ENCODE measurements around the gene WDFY2. TPM values are rescaled to one million over a fixed set of nuclear protein-coding genes. Genes with fewer than 3 reads are reported as not detected.

WDFY2 gene
- total RNA-seq, 1 experiment from 2014 or later: 45.5 TPM

GRCh38 chr13:51794964-51795363, 210.7 kb downstream of the WDFY2 start:
- H3K9me3 ChIP-seq (ENCODE audit: low read depth, low read length, poor library complexity, severe bottlenecking): no peaks in the 10 kb centered on the region
- no TSS peak for BruUV-seq (replicated peaks)
- no peaks in the 10 kb centered on the region for H3K36me3 ChIP-seq (ENCODE audit: insufficient read depth, low read length, poor library complexity, severe bottlenecking)
- no peak overlapping the region for H3K27ac ChIP-seq (ENCODE audit: low read depth, low read length, poor library complexity, severe bottlenecking)
- POLR2A ChIA-PET (ENCODE audit: low non-redundant PET): no interaction called here
- intact Hi-C loops (cut with micrococcal nuclease; ENCODE audit: unreplicated experiment): loop anchor here (5.0 to 10.0 kb wide), 3 partner anchors 290 to 568 kb away; no protein-coding TSS in a partner anchor
- CTCF ChIA-PET: no interaction called here
- no peak overlapping the region for H3K4me3 ChIP-seq (ENCODE audit: low read depth, low read length, poor library complexity, severe bottlenecking)
- TF ChIP-seq, protein P1, sequence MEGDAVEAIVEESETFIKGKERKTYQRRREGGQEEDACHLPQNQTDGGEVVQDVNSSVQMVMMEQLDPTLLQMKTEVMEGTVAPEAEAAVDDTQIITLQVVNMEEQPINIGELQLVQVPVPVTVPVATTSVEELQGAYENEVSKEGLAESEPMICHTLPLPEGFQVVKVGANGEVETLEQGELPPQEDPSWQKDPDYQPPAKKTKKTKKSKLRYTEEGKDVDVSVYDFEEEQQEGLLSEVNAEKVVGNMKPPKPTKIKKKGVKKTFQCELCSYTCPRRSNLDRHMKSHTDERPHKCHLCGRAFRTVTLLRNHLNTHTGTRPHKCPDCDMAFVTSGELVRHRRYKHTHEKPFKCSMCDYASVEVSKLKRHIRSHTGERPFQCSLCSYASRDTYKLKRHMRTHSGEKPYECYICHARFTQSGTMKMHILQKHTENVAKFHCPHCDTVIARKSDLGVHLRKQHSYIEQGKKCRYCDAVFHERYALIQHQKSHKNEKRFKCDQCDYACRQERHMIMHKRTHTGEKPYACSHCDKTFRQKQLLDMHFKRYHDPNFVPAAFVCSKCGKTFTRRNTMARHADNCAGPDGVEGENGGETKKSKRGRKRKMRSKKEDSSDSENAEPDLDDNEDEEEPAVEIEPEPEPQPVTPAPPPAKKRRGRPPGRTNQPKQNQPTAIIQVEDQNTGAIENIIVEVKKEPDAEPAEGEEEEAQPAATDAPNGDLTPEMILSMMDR (conservative IDR thresholded peaks at IDR 0.05; ENCODE audit: low read depth, low read length): no peak
- TF ChIP-seq EZH2 (IDR thresholded peaks at IDR 0.05; ENCODE audit: borderline replicate concordance, low read depth, low read length, poor library complexity, severe bottlenecking): no peak
- DNase-seq (ENCODE audit: low spot score): no peak
- no peaks in the 10 kb centered on the region for H3K27me3 ChIP-seq (replicated peaks; ENCODE audit: insufficient read depth, low read depth, low read length, poor library complexity)
- peaks cover 6% of the 10 kb centered on the region for H3K4me1 ChIP-seq (ENCODE audit: insufficient read depth, low read length, poor library complexity, severe bottlenecking)

- ChIA-PET POLR2A (ENCODE audit: low non-redundant PET) (no interaction called here), CTCF (no interaction called here)
- no TSS peak for BruUV-seq (replicated peaks)
- TF ChIP-seq, protein P1 (conservative IDR thresholded peaks at IDR 0.05; ENCODE audit: low read depth, low read length): no peak
- TF ChIP-seq EZH2 (IDR thresholded peaks at IDR 0.05; ENCODE audit: borderline replicate concordance, low read depth, low read length, poor library complexity, severe bottlenecking): no peak
- H3K27me3 ChIP-seq (replicated peaks; ENCODE audit: insufficient read depth, low read depth, low read length, poor library complexity): no peaks in the 10 kb centered on the region
- DNase-seq (ENCODE audit: low spot score): no peak
- no peaks in the 10 kb centered on the region for H3K9me3 ChIP-seq (ENCODE audit: low read depth, low read length, poor library complexity, severe bottlenecking)
- no peak overlapping the region for H3K4me3 ChIP-seq (ENCODE audit: low read depth, low read length, poor library complexity, severe bottlenecking)
- intact Hi-C loops (cut with micrococcal nuclease; ENCODE audit: unreplicated experiment): loop anchor here (5.0 to 10.0 kb wide), 3 partner anchors 291 to 568 kb away; no protein-coding TSS in a partner anchor
- H3K36me3 ChIP-seq (ENCODE audit: insufficient read depth, low read length, poor library complexity, severe bottlenecking): no peaks in the 10 kb centered on the region
- peaks cover 6% of the 10 kb centered on the region for H3K4me1 ChIP-seq (ENCODE audit: insufficient read depth, low read length, poor library complexity, severe bottlenecking)
- H3K27ac ChIP-seq (ENCODE audit: low read depth, low read length, poor library complexity, severe bottlenecking): no peak overlapping the region
Observed at GRCh38 chr13:51795419-51795818, 211.2 kb downstream of the WDFY2 start.

DNA sequence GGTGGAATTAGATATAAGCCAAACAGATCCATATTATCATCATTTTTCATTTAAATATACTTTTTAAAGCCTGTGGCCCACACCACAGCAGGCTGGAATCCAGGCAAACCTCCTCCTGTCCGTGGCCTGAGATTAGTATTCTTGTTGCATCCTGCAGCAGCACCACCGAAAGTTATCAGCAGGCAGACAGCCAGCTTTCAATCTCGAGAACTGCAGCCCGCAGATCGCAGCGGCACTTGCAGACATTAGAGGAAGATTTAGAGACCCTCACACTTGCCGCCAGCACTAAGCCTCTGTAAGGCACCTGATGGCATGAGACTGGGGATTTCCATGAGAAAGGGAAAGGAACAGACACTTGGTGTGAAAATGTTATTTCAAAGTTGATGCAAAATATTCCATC, 212.3 kb downstream of the WDFY2 start:
- Histone ChIP-seq H3K27me3 (replicated peaks; ENCODE audit: insufficient read depth, low read depth, low read length, poor library complexity) (no peaks in the 10 kb centered on the region), H3K4me3 (ENCODE audit: low read depth, low read length, poor library complexity, severe bottlenecking) (no peak overlapping the region), H3K27ac (ENCODE audit: low read depth, low read length, poor library complexity, severe bottlenecking) (no peak overlapping the region), H3K9me3 (ENCODE audit: low read depth, low read length, poor library complexity, severe bottlenecking) (no peaks in the 10 kb centered on the region), H3K36me3 (ENCODE audit: insufficient read depth, low read length, poor library complexity, severe bottlenecking) (no peaks in the 10 kb centered on the region), H3K4me1 (ENCODE audit: insufficient read depth, low read length, poor library complexity, severe bottlenecking) (peaks cover 6% of the 10 kb centered on the region)
- no TSS peak for BruUV-seq (replicated peaks)
- no peak for TF ChIP-seq EZH2 (IDR thresholded peaks at IDR 0.05; ENCODE audit: borderline replicate concordance, low read depth, low read length, poor library complexity, severe bottlenecking)
- TF ChIP-seq, protein P1 (conservative IDR thresholded peaks at IDR 0.05; ENCODE audit: low read depth, low read length): no peak
- ChIA-PET POLR2A (ENCODE audit: low non-redundant PET) (no interaction called here), CTCF (no interaction called here)
- intact Hi-C loops (cut with micrococcal nuclease; ENCODE audit: unreplicated experiment): loop anchor here (5.0 to 10.0 kb wide), 3 partner anchors 292 to 569 kb away; no protein-coding TSS in a partner anchor
- DNase-seq (ENCODE audit: low spot score): no peak
